H54 (cell line): ENCODE measurements around the gene HAND1.

Experiments used
- DNase-seq: peaks from one replicate; pipeline ENCODE4 v3.0.0; 2011; ENCODE audit warnings: low spot score, mixed read lengths; ENCODE audit not compliant: insufficient read length
- FAIRE-seq: peaks from 3 replicates; lab custom pipeline; 2011; peaks lifted over from hg19 to GRCh38; lab: Jason Lieb, UNC
- POLR2A ChIP-seq: IDR thresholded peaks from 2 replicates; pipeline ENCODE4 v1.6.1; 2011; ENCODE audit warnings: low read depth, mild to moderate bottlenecking, low read length

Gene HAND1

GRCh38 chr5:154514331-154514730 lies 36.3 kb upstream of the HAND1 start:
- DNase-seq (no peak), FAIRE-seq (no peak)
- TF ChIP-seq POLR2A: no peak

DNA sequence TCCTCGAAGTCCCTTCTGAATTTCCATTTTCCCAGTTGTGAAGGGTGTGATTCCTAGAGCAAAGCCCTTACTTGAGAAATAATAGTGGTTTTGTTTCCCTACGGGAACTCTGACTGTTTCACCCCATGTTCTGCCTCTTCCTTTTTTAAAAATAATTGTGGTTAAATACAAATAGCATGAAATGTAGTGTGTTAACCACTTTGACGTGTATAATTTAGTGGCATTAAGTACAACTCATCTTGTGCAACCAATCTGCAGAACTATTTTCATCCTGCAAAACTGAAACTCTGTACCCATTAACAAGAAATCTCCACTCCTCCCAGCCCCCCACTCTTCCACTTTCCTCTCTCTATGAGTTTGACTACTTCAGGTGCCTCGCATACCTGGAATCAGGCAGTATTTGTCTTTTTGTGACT lies 35.6 kb upstream of the HAND1 start:
- FAIRE-seq: no peak
- DNase-seq: no peak
- TF ChIP-seq POLR2A: no peak

- FAIRE-seq (no peak), DNase-seq (no peak)
- no peak for TF ChIP-seq POLR2A
Observed at GRCh38 chr5:154511984-154512383, 34.0 kb upstream of the HAND1 start.

DNA sequence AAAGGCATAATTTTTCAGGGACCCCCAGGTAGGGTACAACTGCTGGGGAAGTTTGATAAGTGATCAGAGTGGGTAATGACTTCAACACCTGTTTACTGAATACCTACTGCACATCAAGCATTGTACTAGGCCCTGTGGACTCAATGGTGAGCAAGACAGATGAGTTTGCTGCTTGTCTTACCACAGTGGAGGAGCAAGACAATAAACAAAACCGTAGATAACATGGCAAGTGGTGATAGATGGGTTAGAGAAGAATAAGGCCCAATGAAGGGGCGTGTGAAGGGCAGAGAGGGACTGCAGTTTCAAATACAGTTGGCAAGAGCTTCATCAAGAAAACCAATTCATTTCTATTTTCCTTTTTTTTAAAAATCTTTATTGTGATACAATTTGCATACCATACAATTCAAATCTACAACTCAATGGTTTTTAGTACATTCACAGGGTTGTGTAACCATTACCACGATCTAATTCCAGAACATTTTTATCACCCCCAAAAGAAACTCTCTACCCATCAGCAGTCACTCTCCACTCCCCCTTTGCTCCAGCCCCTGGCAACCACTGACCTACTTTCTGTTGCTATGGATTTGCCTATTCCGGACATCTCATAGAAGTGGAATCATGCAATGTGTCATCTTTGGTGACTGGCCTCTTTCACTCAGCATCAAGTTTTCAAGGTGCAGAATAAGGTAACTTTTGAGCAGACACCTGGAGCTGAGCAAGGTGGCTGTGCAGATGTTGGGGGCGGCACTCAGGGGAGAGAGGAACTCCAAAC lies 31.9 kb upstream of the HAND1 start:
- TF ChIP-seq POLR2A: no peak
- DNase-seq: no peak
- no peak for FAIRE-seq

DNA sequence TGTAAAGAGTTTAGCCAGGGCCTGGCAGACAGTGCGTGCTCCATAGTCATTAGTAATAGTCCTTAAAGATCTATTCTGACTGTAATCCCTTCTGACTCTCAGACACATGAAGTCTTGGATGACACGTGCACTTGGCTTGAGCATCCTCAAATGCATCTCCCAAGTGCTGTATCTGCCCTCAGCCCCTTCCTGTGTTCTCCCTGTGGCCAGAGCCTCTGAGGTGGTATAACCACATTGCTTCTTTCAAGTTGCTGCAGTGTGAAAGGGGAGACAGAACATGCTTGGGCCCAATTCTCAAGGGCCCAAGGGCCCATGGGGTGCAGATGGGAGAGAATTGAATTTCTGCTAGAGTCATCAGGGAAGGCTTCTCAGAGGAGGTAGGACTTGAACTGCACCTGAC lies 30.1 kb upstream of the HAND1 start:
- FAIRE-seq (no peak), DNase-seq (no peak)
- TF ChIP-seq POLR2A: no peak

DNA sequence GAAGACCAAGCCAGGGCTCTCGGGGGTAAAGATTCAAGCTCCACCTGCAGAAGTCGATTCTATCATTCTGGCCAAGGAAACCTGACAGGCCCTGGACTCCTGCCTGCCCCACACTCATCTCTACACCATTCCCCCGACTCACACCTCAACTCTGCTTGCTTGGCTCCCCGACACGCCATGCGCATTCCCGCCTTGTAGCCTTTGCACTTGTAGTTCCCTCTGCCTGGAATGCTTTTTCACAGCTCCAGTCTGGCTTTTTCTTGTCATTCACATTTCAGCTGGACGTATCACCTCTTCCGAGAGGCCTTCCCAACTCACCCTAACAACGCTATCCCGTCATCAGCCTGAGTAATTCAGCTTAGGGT lies 28.7 kb upstream of the HAND1 start:
- no peak for FAIRE-seq
- no peak for DNase-seq
- no peak for TF ChIP-seq POLR2A

GRCh38 chr5:154506049-154506715 lies 28.2 kb upstream of the HAND1 start:
- FAIRE-seq (no peak), DNase-seq (no peak)
- TF ChIP-seq POLR2A: no peak

DNA sequence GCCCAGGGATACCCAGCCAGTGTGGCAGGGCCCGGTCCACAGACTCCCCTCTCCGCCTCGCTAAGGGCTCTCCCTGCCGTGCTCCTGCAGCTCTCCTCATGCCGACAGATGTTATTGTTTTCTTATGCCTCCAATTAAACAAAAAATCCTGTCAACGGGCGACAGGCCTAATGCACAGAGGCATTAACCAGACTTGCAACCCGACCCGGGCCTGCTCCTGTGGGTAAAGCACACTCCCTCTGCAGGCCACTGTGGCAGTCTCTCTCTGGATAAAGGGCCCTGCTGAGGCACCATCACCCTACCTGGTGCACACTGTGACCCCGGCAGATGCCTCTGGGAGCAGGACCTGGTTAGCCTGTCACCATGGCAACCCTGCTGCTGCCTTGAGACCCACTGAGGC lies 27.5 kb upstream of the HAND1 start:
- no peak for DNase-seq
- no peak for TF ChIP-seq POLR2A
- no peak for FAIRE-seq

GRCh38 chr5:154503698-154504039 lies 25.6 kb upstream of the HAND1 start:
- no peak for TF ChIP-seq POLR2A
- DNase-seq: no peak
- FAIRE-seq: no peak

DNA sequence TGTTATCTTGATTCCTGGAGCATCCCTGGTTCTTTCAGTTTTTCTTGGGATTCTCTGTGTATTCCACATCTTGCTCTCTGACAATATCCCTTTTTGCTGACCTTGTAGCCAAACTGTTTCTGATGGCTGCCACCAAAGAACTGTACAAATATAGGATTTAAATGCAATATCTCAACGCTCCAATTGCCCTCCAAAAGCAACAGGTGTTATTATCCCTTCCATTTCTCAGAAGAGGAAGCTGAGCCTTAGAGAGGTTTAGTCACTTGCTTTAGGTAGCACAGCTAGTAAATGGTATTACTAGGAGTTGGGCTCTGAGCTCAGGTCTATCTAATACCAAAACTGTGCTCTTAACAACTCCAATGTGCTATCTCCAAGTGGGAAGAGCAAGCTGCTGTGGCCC lies 24.2 kb upstream of the HAND1 start:
- no peak for DNase-seq
- no peak for TF ChIP-seq POLR2A
- FAIRE-seq: no peak

GRCh38 chr5:154501566-154501965 lies 23.5 kb upstream of the HAND1 start:
- TF ChIP-seq POLR2A: no peak
- DNase-seq (no peak), FAIRE-seq (no peak)

- FAIRE-seq: no peak
- no peak for TF ChIP-seq POLR2A
- no peak for DNase-seq
Observed at GRCh38 chr5:154498994-154499393, 21.0 kb upstream of the HAND1 start.

GRCh38 chr5:154498591-154498990 lies 20.6 kb upstream of the HAND1 start:
- DNase-seq (no peak), FAIRE-seq (no peak)
- no peak for TF ChIP-seq POLR2A

DNA sequence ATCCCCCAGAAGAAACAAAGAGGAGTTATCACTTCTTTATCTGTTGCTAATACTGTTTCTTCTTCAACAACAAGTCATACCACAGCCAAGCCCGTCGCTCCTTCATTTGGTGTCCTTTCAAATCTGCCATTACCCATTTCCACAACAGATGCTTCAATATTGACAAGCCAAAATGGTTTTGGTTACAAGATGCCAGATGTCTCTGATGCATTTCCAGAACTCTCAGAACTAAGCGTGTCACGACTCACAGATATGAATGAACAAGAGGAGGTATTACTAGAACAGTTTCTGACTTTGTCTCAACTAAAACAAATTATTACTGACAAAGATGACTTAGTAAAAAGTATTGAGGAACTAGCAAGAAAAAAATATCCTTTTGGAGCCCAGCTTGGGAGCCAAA lies 16.0 kb upstream of the HAND1 start:
- no peak for TF ChIP-seq POLR2A
- DNase-seq: no peak
- FAIRE-seq: no peak

DNA sequence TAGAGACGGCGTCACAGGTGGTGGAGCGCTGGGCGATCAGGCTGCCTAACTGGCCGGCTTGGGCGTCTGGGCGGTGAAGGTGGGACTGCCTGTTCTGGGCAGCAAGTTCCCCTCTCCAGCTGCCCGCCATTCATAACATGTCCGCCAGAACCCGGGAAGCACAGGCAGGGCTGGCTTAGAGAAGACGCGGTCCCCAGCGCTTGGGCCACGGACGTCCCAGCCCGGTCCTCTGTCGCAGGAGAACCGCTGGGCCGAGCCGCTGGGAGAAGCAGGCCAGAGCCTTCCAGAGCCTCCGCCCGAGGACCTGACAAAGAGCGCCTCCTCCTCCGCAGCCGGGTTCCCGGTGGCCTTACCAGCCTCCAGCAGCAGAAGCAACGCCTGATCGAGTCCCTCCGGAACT lies 15.2 kb upstream of the HAND1 start:
- FAIRE-seq: no peak
- no peak for DNase-seq
- TF ChIP-seq POLR2A: no peak
